DOHH2 (cell line): ENCODE data around the gene MTRF1.

ENCODE experiments used
- CTCF ChIP-seq: fragments of 200-600 bp; sonication (generic); IDR thresholded peaks from one replicate; pipeline ENCODE4 v1.5.1; 2014; ENCODE audit warnings: antibody characterized with exemption, mild to moderate bottlenecking, low read depth, low read length; ENCODE audit not compliant: poor library complexity, severe bottlenecking
- EZH2phosphoT487 ChIP-seq: fragments of 200-600 bp; sonication (generic); IDR thresholded peaks from 2 replicates; pipeline ENCODE4 v1.6.1; 2017; ENCODE audit warnings: borderline replicate concordance, mild to moderate bottlenecking, antibody characterized with exemption, low read length, moderate library complexity, mixed read lengths

- TF ChIP-seq CTCF (no peak), EZH2phosphoT487 (no peak)
These were observed 69.9 kb downstream of the MTRF1 start for GRCh38 chr13:41193469-41193868.
